ENCODE results near the gene TOGARAM1.

Gene TOGARAM1

GRCh38 chr14:45083617-45083975 is 121.6 kb downstream of the TOGARAM1 start:
- TF ChIP-seq, protein P1, sequence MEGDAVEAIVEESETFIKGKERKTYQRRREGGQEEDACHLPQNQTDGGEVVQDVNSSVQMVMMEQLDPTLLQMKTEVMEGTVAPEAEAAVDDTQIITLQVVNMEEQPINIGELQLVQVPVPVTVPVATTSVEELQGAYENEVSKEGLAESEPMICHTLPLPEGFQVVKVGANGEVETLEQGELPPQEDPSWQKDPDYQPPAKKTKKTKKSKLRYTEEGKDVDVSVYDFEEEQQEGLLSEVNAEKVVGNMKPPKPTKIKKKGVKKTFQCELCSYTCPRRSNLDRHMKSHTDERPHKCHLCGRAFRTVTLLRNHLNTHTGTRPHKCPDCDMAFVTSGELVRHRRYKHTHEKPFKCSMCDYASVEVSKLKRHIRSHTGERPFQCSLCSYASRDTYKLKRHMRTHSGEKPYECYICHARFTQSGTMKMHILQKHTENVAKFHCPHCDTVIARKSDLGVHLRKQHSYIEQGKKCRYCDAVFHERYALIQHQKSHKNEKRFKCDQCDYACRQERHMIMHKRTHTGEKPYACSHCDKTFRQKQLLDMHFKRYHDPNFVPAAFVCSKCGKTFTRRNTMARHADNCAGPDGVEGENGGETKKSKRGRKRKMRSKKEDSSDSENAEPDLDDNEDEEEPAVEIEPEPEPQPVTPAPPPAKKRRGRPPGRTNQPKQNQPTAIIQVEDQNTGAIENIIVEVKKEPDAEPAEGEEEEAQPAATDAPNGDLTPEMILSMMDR (IDR thresholded peaks at IDR 0.05), result no peak

DNA sequence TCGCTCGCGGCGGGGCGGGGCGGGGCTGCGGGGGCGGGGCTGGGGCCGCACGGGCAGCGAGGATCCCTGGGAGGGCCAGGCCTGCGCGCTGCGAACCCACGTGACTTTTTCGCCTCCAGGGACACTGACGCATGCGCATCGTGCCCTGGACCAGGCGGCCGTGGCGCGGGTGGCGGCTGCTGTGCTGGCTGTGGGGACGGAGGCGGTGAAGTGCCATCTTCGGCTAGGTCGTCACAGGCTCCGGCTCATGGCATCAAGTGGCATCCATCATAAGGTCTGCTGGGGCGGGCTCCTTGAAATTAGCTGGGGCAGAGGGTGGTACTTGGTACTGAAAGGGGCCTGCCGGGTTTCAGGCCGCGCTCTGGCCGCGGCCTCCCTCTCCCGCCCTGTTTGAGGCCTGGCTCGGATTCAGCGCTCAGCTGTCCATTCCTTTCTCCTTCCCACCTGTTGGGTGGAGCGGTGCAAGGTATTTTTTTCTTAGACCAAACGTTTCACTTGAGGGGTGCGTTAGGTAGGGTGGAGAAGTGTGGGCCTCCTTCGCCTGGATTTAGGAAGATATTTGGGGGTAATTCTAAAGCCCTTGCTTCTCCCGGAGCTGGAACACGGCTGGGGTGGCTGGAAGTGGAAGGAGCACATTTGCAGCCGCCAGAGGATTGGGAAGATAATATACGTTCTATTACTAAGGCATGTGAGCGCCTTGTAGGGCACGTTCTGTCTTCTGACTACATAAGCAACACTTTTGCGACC is 122.2 kb downstream of the TOGARAM1 start, which contains the start of gene PRPF39:
Gene PRPF39 (plus strand): TSS at position 141 of the 747 bp plus-strand sequence. CDS start 11,124 bp downstream, outside the sequence.
- TF ChIP-seq, protein P1 (IDR thresholded peaks at IDR 0.05), result no peak

DNA sequence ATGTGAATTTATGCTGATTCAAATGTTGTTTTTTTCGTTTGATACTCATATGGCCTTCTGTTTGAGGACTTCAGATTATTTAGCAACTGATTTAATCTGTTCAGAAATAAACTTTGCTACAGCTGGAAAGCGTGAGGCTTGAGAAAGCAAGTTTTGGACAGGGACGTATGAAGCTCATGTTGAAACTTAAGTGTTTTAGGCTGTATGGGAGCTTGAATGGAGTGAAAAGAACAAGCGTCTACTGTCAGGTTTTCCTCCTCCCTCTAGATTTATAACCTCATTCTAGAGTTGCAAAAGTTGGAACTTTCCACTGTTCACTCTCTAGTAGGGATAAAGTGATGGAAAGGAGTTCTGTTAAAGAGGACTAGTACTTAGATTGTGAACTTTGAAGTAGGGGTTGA is 123.0 kb downstream of the TOGARAM1 start:
- TF ChIP-seq, protein P1 (IDR thresholded peaks at IDR 0.05), result no peak

GRCh38 chr14:45089813-45090212 is 127.8 kb downstream of the TOGARAM1 start:
- TF ChIP-seq, protein P1 (IDR thresholded peaks at IDR 0.05), result no peak

DNA sequence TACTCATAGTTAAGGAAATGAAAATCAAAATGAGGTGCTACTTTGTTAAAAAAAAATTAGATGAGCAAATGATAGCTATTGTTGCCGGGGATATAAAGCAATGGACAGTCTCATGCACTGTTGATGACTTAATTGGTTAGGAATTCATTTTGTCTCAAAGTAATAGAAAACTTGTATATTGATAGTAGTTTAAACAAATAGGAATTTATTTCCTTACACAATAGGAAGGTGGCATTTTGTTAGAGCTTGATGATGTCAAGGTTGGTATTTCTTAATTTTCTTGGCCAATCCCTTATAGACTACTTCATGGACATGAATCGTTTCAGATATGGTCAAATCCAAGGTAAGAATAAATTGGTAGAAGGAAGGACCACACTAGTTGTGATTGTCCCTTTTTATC is 129.7 kb downstream of the TOGARAM1 start:
- TF ChIP-seq, protein P1 (IDR thresholded peaks at IDR 0.05), result no peak

DNA sequence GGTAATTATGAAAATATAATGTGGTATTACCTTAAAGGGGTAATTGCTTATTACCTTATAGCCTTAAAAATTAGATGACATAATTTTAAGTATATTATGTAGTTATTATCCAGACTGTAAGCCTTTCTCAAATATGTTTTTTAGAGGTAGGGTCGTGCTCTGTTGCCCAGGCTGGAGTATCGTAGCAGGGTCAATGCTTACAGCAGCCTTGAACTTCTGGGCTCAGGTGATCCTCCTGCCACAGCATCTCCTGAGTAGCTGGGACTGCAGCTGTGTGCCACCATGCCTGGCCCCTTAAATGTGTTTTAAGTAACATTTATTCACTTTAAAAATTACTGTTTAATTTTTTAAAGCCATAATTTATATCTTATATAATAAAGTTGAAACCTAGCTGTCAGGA is 132.3 kb downstream of the TOGARAM1 start:
- TF ChIP-seq, protein P1 (IDR thresholded peaks at IDR 0.05), result no peak

GRCh38 chr14:45095143-45095542 is 133.2 kb downstream of the TOGARAM1 start:
- TF ChIP-seq, protein P1 (IDR thresholded peaks at IDR 0.05), result no peak

All from LNCAP (cell line).